ENCODE results near the gene ALG14. TPM values are rescaled to one million over a fixed set of nuclear protein-coding genes. Genes with fewer than 3 reads are reported as not detected.

ALG14 gene
- total and polyA plus RNA-seq, 2 donors (not counting 1 experiment from before 2014, with no cell fraction given): 0.92 to 2.6 TPM

DNA sequence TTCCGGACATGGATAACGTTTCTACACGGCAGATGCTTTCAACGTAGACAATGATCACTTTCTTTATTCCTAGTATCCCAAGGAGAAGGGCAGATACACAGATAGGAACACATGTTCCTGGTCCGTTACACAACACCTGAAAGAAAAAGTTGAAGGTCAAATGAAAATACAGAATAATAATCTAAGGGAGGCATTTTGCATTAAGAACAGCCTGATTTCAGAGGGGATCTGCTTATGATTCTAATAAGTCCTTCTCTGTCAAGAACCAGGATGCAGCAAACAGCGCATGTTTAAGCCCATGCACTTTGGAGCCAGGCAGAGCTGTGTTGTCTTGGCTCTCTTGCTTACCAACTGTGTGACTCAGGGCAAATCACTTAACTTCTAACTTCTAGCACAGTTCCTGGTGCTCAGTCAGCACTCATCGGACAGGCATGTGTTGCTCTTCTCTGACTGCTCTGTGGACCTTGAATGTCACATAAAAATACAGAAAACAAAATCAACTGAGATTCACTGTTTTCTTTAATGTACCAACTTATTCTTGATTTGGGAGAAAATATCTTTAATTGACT is 89.5 kb downstream of the ALG14 start:
- Histone ChIP-seq H2AFZ (ENCODE audit: insufficient read depth, low read depth, low read length, poor library complexity, severe bottlenecking) (no peak overlapping the region), H4K20me1 (ENCODE audit: control insufficient read depth, insufficient read depth, low read length, poor library complexity, severe bottlenecking) (no peaks in the 10 kb centered on the region), H3K4me2 (replicated peaks; ENCODE audit: low read depth, low read length, poor library complexity, severe bottlenecking) (no peak overlapping the region), H3K9ac (ENCODE audit: low read length) (no peak overlapping the region), H3K4me1 (ENCODE audit: control insufficient read depth in 2 of 2, insufficient read depth in 2 of 2, low read length in 2 of 2) (peaks cover 29 to 30% of the 10 kb centered on the region in 2 donors), H3K36me3 (replicated peaks in 1 of 2; ENCODE audit: control extremely low read depth in 1 of 2, control insufficient read depth in 1 of 2, extremely low read depth in 1 of 2, insufficient read depth in 2 of 2, low read length in 1 of 2) (peaks cover 0 to 2% of the 10 kb centered on the region in 2 experiments), H3K27me3 (replicated peaks in 1 of 4; ENCODE audit: control extremely low read depth in 1 of 4, control insufficient read depth in 3 of 4, insufficient read depth in 4 of 4, low read length in 3 of 4) (no peaks in the 10 kb centered on the region), H3K4me3 (ENCODE audit: control extremely low read depth in 1 of 5, extremely low read depth in 1 of 5, insufficient read depth in 1 of 5, low read depth in 2 of 5, low read length in 4 of 5) (no peak overlapping the region), H3K9me3 (ENCODE audit: control extremely low read depth in 1 of 3, control insufficient read depth in 2 of 3, insufficient read depth in 1 of 3, low read length in 2 of 3) (no peaks in the 10 kb centered on the region), H3K79me2 (ENCODE audit: control insufficient read depth, insufficient read depth, low read length) (no peaks in the 10 kb centered on the region), H3K27ac (ENCODE audit: low read length in 2 of 2) (no peak overlapping the region)
- ChIA-PET POLR2A (interaction anchor here (0.7 kb wide), 1 partner anchor 1954 kb away, joined by 3 read pairs; no protein-coding TSS in a partner anchor), CTCF (no interaction called here)
- no peak overlapping the region for H3K27ac Mint-ChIP-seq
- no peak for ATAC-seq (ENCODE audit: low read depth)
- no peaks in the 10 kb centered on the region for H3K27me3 Mint-ChIP-seq
- no peaks in the 10 kb centered on the region for H3K9me3 Mint-ChIP-seq (ENCODE audit: insufficient read depth)
- TF ChIP-seq EZH2 (IDR thresholded peaks at IDR 0.05; ENCODE audit: borderline replicate concordance, insufficient read depth, low read depth, low read length, poor library complexity, severe bottlenecking): no peak
- TF ChIP-seq, protein P1, sequence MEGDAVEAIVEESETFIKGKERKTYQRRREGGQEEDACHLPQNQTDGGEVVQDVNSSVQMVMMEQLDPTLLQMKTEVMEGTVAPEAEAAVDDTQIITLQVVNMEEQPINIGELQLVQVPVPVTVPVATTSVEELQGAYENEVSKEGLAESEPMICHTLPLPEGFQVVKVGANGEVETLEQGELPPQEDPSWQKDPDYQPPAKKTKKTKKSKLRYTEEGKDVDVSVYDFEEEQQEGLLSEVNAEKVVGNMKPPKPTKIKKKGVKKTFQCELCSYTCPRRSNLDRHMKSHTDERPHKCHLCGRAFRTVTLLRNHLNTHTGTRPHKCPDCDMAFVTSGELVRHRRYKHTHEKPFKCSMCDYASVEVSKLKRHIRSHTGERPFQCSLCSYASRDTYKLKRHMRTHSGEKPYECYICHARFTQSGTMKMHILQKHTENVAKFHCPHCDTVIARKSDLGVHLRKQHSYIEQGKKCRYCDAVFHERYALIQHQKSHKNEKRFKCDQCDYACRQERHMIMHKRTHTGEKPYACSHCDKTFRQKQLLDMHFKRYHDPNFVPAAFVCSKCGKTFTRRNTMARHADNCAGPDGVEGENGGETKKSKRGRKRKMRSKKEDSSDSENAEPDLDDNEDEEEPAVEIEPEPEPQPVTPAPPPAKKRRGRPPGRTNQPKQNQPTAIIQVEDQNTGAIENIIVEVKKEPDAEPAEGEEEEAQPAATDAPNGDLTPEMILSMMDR (IDR thresholded peaks at IDR 0.05): no peak
- H3K4me3 Mint-ChIP-seq: no peak overlapping the region
- 97% methylated on average over 6 of the region's 7 CpGs for WGBS (ENCODE audit: insufficient coverage)
- no peak for DNase-seq
- intact Hi-C loops (cut with micrococcal nuclease): loop anchor here (5.0 kb wide), 1 partner anchor 59 kb away; no protein-coding TSS in a partner anchor
- H3K4me1 Mint-ChIP-seq: peaks cover 44% of the 10 kb centered on the region

DNA sequence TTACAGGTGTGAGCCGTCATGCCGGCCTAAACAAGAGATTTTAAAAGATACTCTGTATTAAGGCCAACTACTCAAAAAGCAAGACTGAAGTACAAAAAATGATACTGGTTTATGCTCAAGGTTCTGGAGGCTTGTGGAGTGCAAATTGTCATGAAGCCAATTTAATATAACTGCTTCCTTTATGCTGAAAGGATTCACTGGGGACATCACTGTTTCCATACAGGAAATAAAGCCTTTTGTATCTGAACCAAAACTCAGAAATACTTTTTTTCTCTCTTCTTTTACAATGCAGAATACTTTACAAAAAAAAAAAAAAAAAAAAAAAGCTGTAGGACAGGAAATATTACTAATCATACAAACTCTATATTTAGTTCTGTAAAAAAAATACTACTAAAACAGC is 90.4 kb downstream of the ALG14 start:
- Histone ChIP-seq H3K4me2 (replicated peaks; ENCODE audit: low read depth, low read length, poor library complexity, severe bottlenecking) (no peak overlapping the region), H3K79me2 (ENCODE audit: control insufficient read depth, insufficient read depth, low read length) (no peaks in the 10 kb centered on the region), H3K36me3 (replicated peaks in 1 of 2; ENCODE audit: control extremely low read depth in 1 of 2, control insufficient read depth in 1 of 2, extremely low read depth in 1 of 2, insufficient read depth in 2 of 2, low read length in 1 of 2) (peaks cover 0 to 2% of the 10 kb centered on the region in 2 experiments), H3K9ac (ENCODE audit: low read length) (no peak overlapping the region), H3K9me3 (ENCODE audit: control extremely low read depth in 1 of 3, control insufficient read depth in 2 of 3, insufficient read depth in 1 of 3, low read length in 2 of 3) (no peaks in the 10 kb centered on the region), H3K27ac (ENCODE audit: low read length in 2 of 2) (no peak overlapping the region), H3K4me1 (ENCODE audit: control insufficient read depth in 2 of 2, insufficient read depth in 2 of 2, low read length in 2 of 2) (peaks cover 30 to 33% of the 10 kb centered on the region in 2 donors), H3K27me3 (replicated peaks in 1 of 4; ENCODE audit: control extremely low read depth in 1 of 4, control insufficient read depth in 3 of 4, insufficient read depth in 4 of 4, low read length in 3 of 4) (no peaks in the 10 kb centered on the region), H2AFZ (ENCODE audit: insufficient read depth, low read depth, low read length, poor library complexity, severe bottlenecking) (no peak overlapping the region), H3K4me3 (ENCODE audit: control extremely low read depth in 1 of 5, extremely low read depth in 1 of 5, insufficient read depth in 1 of 5, low read depth in 2 of 5, low read length in 4 of 5) (no peak overlapping the region), H4K20me1 (ENCODE audit: control insufficient read depth, insufficient read depth, low read length, poor library complexity, severe bottlenecking) (no peaks in the 10 kb centered on the region)
- Mint-ChIP-seq H3K9me3 (ENCODE audit: insufficient read depth) (no peaks in the 10 kb centered on the region), H3K27ac (no peak overlapping the region), H3K4me1 (peaks cover 42% of the 10 kb centered on the region), H3K27me3 (no peaks in the 10 kb centered on the region), H3K4me3 (no peak overlapping the region)
- CTCF ChIA-PET: no interaction called here
- DNase-seq (no peak), ATAC-seq (ENCODE audit: low read depth) (no peak)
- no CpG with 5 or more reads among the region's 2 CpGs for WGBS (ENCODE audit: insufficient coverage)
- no peak for TF ChIP-seq EZH2 (IDR thresholded peaks at IDR 0.05; ENCODE audit: borderline replicate concordance, insufficient read depth, low read depth, low read length, poor library complexity, severe bottlenecking)
- TF ChIP-seq, protein P1 (IDR thresholded peaks at IDR 0.05): no peak
- intact Hi-C loops (cut with micrococcal nuclease): loop anchor here (5.0 kb wide), 1 partner anchor 60 kb away; no protein-coding TSS in a partner anchor
- POLR2A ChIA-PET: no interaction called here
